Embryonic facial prominence (tissue), 1 donor: ENCODE results near the gene ETFBKMT.
"Not testable (repeated sequence)": the region's sequence is repeated elsewhere in the genome, so short reads cannot be mapped to it uniquely, and the experiment has no call there.

ENCODE experiments used
- DNase-seq: peaks from one replicate; pipeline ENCODE4 v3.0.0-alpha.2; 2016; ENCODE audit errors: extremely low spot score

The ETFBKMT gene

GRCh38 chr12:31718542-31719198 lies 59.2 kb downstream of the ETFBKMT start:
- not testable (repeated sequence) for DNase-seq

- no peak for DNase-seq
Measured at GRCh38 chr12:31722580-31722979, 63.1 kb downstream of the ETFBKMT start.
